PFSK-1 (cell line): Measurements from ENCODE around the gene ELL3.

Experiments
- FOXP2 ChIP-seq: optimal IDR thresholded peaks from 2 replicates; pipeline ENCODE3; 2011; ENCODE audit warnings: borderline replicate concordance, control low read depth, inconsistent platforms; ENCODE audit not compliant: insufficient read depth; ENCODE audit errors: extremely low read length, extremely low read depth
- POLR2AphosphoS5 ChIP-seq: IDR thresholded peaks from 2 replicates; pipeline ENCODE4 v1.6.1; 2012; ENCODE audit warnings: low read depth, mild to moderate bottlenecking, control low read depth, low read length, moderate library complexity
- REST ChIP-seq, 2 experiments: IDR thresholded peaks; 2 replicates each; pipeline versions ENCODE4 v1.6.1 to v1.8.0; 2011 to 2012; ENCODE audit warnings: low read depth in 2 of 2, low read length in 2 of 2, control low read depth in 1 of 2, inconsistent platforms in 1 of 2, mild to moderate bottlenecking in 1 of 2, moderate library complexity in 1 of 2; ENCODE audit not compliant: insufficient read depth in 1 of 2
- SIN3A ChIP-seq: IDR thresholded peaks from 2 replicates; pipeline ENCODE4 v1.6.1; 2012; ENCODE audit warnings: mild to moderate bottlenecking, low read length, moderate library complexity, borderline replicate concordance; ENCODE audit not compliant: insufficient read depth
- TAF1 ChIP-seq: IDR thresholded peaks from 2 replicates; pipeline ENCODE4 v1.6.1; 2012; ENCODE audit warnings: low read length, control low read depth, borderline replicate concordance; ENCODE audit not compliant: insufficient read depth

- TF ChIP-seq POLR2AphosphoS5 (no peak), REST (IDR thresholded peaks at IDR 0.05; ENCODE audit: insufficient read depth in 1 of 2, low read depth in 2 of 2, low read length in 2 of 2) (no peak), TAF1 (no peak), SIN3A (no peak), FOXP2 (no peak)
Observed at GRCh38 chr15:43763819-43764446, 12.8 kb downstream of the ELL3 start.
